Mammary microvascular endothelial cell (primary cell): ENCODE measurements around the gene SPIC. TPM values are rescaled to one million over a fixed set of nuclear protein-coding genes. Genes with fewer than 3 reads are reported as not detected.

ENCODE experiments used
- total RNA-seq: library from RNA; depleted of rRNA; stranded (reverse); fragments of >200 nt; gene quantifications from 2 replicates; pipeline ENCODE4 v1.2.3, GENCODE V29; 2015

SPIC gene
- not detected in 2 replicates for total RNA-seq

GRCh38 chr12:101474711-101475386 is at the start of gene SPIC:
Gene SPIC, plus strand, starts transcription at chr12:101475336. Its CDS starts 1,569 bp downstream, at chr12:101476905.

Other genes starting within 250 kb of the SPIC start
- 20.7 and 23.3 TPM in 2 replicates for gene UTP20, start 195.2 kb upstream of the SPIC start, total RNA-seq
- gene ARL1, start 67.6 kb upstream of the SPIC start, total RNA-seq: 43.8 and 68.0 TPM in 2 replicates
- not detected in 2 replicates for gene MYBPC1, start 119.6 kb downstream of the SPIC start, total RNA-seq
- 22.4 and 27.3 TPM in 2 replicates for gene CHPT1, start 222.3 kb downstream of the SPIC start, total RNA-seq